ENCODE measurements around the gene CARNS1. TPM values are rescaled to one million over a fixed set of nuclear protein-coding genes. Genes with fewer than 3 reads are reported as not detected.
A peak's percentile ranks its signal among the peaks of the same experiment; 100 is the strongest.

The CARNS1 gene
- total and polyA plus RNA-seq, 4 donors: 0.38 to 9.3 (median 7.6) TPM

GRCh38 chr11:67374571-67375281, 40.8 kb upstream of the CARNS1 start:
- Histone ChIP-seq H3K9me3 (ENCODE audit: control insufficient read depth, low read length) (no peaks in the 10 kb centered on the region), H3K4me3 (ENCODE audit: low read length in 2 of 2) (no peak overlapping the region), H3K4me1 (ENCODE audit: control insufficient read depth in 1 of 2, insufficient read depth in 2 of 2, low read length in 2 of 2) (no peaks in the 10 kb centered on the region), H3K27me3 (ENCODE audit: control insufficient read depth in 1 of 2, insufficient read depth in 2 of 2, low read length in 1 of 2) (no peaks in the 10 kb centered on the region), H3K27ac (ENCODE audit: low read depth in 1 of 2, low read length in 2 of 2) (peak overlapping the region; percentile 6 to 28), H3K36me3 (ENCODE audit: control insufficient read depth in 1 of 2, insufficient read depth in 2 of 2, low read length in 1 of 2) (no peaks in the 10 kb centered on the region)
- intact Hi-C loops (cut with DNase I): no loop called here
- DNase-seq (peak in 1 of 2 donors; percentile 52), ATAC-seq (ENCODE audit: low FRiP score) (no peak)
- 24 to 27% methylated on average over 9 of the region's 9 CpGs for WGBS, 2 donors

- H3K4me3 ChIP-seq (ENCODE audit: low read length in 2 of 2): no peak overlapping the region
- no peaks in the 10 kb centered on the region for H3K4me1 ChIP-seq (ENCODE audit: control insufficient read depth in 1 of 2, insufficient read depth in 2 of 2, low read length in 2 of 2)
- H3K9me3 ChIP-seq (ENCODE audit: control insufficient read depth, low read length): no peaks in the 10 kb centered on the region
- no peaks in the 10 kb centered on the region for H3K36me3 ChIP-seq (ENCODE audit: control insufficient read depth in 1 of 2, insufficient read depth in 2 of 2, low read length in 1 of 2)
- H3K27ac ChIP-seq (ENCODE audit: low read depth in 1 of 2, low read length in 2 of 2): no peak overlapping the region
- DNase-seq: peak in 1 of 2 donors; percentile 38
- no peaks in the 10 kb centered on the region for H3K27me3 ChIP-seq (ENCODE audit: control insufficient read depth in 1 of 2, insufficient read depth in 2 of 2, low read length in 1 of 2)
- ATAC-seq (ENCODE audit: low FRiP score): no peak
- 52 to 59% methylated on average over 15 of the region's 15 CpGs for WGBS, 2 donors
- intact Hi-C loops (cut with DNase I): no loop called here
Observed at GRCh38 chr11:67375320-67376055, 40.0 kb upstream of the CARNS1 start.

DNA sequence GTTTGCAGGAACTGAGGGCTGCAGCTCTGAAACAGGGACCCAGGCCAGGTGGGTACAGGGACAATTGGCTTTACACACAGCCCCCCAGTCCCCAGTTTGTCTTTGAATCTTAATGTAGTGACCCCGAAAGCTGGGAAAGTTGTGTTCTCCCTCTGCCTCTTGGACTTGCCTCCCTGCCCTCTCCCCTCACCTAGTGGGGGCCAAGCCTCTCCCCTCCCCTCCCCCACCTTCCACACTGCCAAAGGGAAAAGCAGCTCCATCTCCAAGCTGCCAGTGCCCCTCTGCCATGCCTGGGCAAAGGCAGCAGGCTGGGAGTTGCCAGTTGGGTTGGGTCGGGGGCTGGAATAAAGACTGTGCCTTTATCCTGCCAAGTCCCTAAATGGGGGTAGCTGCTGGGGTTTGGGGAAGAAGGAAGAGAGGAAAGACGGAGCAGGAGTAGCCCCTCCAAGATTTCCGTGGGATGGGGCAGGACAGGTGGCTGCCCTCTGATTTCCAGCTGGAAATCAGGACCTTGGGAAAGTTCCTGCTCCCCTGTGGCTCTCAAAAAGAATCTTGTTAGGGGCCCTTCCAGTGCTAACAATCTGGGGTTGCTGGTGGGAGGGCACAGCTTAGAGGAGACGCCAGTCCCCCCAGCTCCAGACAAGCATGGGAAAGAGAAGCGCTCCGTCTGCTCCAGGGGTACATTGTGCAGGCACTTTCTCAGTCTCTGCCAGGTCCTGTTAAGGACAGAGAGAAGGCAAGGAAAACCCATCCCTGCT, 39.2 kb upstream of the CARNS1 start:
- H3K36me3 ChIP-seq (ENCODE audit: control insufficient read depth in 1 of 2, insufficient read depth in 2 of 2, low read length in 1 of 2): no peaks in the 10 kb centered on the region
- no peak overlapping the region for H3K27ac ChIP-seq (ENCODE audit: low read depth in 1 of 2, low read length in 2 of 2)
- intact Hi-C loops (cut with DNase I): no loop called here
- peak in 1 of 2 donors; percentile 34 for DNase-seq
- H3K27me3 ChIP-seq (ENCODE audit: control insufficient read depth in 1 of 2, insufficient read depth in 2 of 2, low read length in 1 of 2): no peaks in the 10 kb centered on the region
- ATAC-seq (ENCODE audit: low FRiP score): no peak
- H3K9me3 ChIP-seq (ENCODE audit: control insufficient read depth, low read length): no peaks in the 10 kb centered on the region
- no peaks in the 10 kb centered on the region for H3K4me1 ChIP-seq (ENCODE audit: control insufficient read depth in 1 of 2, insufficient read depth in 2 of 2, low read length in 2 of 2)
- 66 to 72% methylated on average over 7 of the region's 7 CpGs for WGBS, 2 donors
- no peak overlapping the region for H3K4me3 ChIP-seq (ENCODE audit: low read length in 2 of 2)

- no peak for ATAC-seq (ENCODE audit: low FRiP score)
- H3K27me3 ChIP-seq (ENCODE audit: control insufficient read depth in 1 of 2, insufficient read depth in 2 of 2, low read length in 1 of 2): no peaks in the 10 kb centered on the region
- H3K36me3 ChIP-seq (ENCODE audit: control insufficient read depth in 1 of 2, insufficient read depth in 2 of 2, low read length in 1 of 2): no peaks in the 10 kb centered on the region
- H3K4me3 ChIP-seq (ENCODE audit: low read length in 2 of 2): no peak overlapping the region
- no peaks in the 10 kb centered on the region for H3K4me1 ChIP-seq (ENCODE audit: control insufficient read depth in 1 of 2, insufficient read depth in 2 of 2, low read length in 2 of 2)
- intact Hi-C loops (cut with DNase I): no loop called here
- DNase-seq: peak in 1 of 2 donors; percentile 49
- 85 to 87% methylated on average over 6 of the region's 6 CpGs for WGBS, 2 donors
- H3K27ac ChIP-seq (ENCODE audit: low read depth in 1 of 2, low read length in 2 of 2): no peak overlapping the region
- no peaks in the 10 kb centered on the region for H3K9me3 ChIP-seq (ENCODE audit: control insufficient read depth, low read length)
Observed at GRCh38 chr11:67376873-67377808, 38.3 kb upstream of the CARNS1 start.

GRCh38 chr11:67378544-67378943, 36.9 kb upstream of the CARNS1 start:
- H3K27ac ChIP-seq (ENCODE audit: low read depth in 1 of 2, low read length in 2 of 2): no peak overlapping the region
- WGBS, 2 donors: 90 to 91% methylated on average over 4 of the region's 4 CpGs
- no peaks in the 10 kb centered on the region for H3K36me3 ChIP-seq (ENCODE audit: control insufficient read depth in 1 of 2, insufficient read depth in 2 of 2, low read length in 1 of 2)
- intact Hi-C loops (cut with DNase I): no loop called here
- no peaks in the 10 kb centered on the region for H3K27me3 ChIP-seq (ENCODE audit: control insufficient read depth in 1 of 2, insufficient read depth in 2 of 2, low read length in 1 of 2)
- H3K9me3 ChIP-seq (ENCODE audit: control insufficient read depth, low read length): no peaks in the 10 kb centered on the region
- ATAC-seq (ENCODE audit: low FRiP score) (no peak), DNase-seq (no peak)
- no peaks in the 10 kb centered on the region for H3K4me1 ChIP-seq (ENCODE audit: control insufficient read depth in 1 of 2, insufficient read depth in 2 of 2, low read length in 2 of 2)
- no peak overlapping the region for H3K4me3 ChIP-seq (ENCODE audit: low read length in 2 of 2)

DNA sequence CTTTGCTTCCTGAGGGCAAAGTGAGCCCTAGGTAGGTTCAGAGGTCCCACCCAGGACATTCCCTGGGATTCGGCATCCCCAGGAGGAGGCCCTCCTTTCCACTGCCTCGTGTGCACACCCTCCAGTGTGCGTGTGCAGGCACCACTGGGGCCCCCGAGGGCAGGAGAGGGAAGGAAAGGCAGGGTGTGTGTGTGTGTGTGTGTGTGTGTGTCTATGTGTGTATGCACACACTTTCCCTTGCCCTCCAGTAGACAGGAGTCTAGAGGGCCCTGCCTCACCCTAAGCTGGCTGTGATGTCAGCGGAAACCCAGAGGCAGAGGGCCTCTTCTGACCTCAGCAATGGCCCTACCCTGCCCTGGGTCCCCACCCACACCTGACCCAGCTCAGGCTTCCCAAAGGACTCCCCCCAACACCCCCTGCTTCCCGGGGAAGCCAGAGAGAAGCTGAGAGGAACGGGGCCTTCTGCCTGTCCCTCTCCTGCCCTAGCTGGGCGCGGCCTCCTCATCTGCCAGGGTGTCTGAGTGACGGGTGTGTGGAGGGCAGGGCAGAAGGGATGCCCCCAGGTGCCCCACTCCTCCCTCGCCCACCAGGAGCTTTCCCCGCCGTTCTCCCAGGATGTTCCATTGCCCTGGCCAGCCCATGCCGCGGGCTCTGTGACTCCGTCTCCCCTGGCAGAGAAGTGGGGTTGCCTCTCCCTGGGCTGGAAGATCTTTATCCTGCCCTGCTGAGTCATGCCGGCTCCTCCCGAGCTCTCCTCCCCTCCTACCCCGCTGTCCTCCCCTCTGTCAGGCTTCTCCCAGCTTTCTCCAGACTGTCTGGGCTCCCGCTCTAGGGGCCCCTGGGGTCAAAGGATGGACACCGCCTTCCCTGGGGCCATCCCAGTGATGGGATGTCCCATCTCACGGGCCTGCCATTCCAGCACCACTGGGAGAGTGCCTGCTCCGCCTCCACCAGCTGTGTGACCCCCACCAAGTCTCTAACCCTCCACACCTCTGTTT, 36.1 kb upstream of the CARNS1 start:
- intact Hi-C loops (cut with DNase I): loop anchor here (5.0 kb wide), 2 partner anchors 32 to 117 kb away; no protein-coding TSS in a partner anchor
- Histone ChIP-seq H3K4me3 (ENCODE audit: low read length in 2 of 2) (no peak overlapping the region), H3K4me1 (ENCODE audit: control insufficient read depth in 1 of 2, insufficient read depth in 2 of 2, low read length in 2 of 2) (no peaks in the 10 kb centered on the region), H3K27me3 (ENCODE audit: control insufficient read depth in 1 of 2, insufficient read depth in 2 of 2, low read length in 1 of 2) (no peaks in the 10 kb centered on the region), H3K36me3 (ENCODE audit: control insufficient read depth in 1 of 2, insufficient read depth in 2 of 2, low read length in 1 of 2) (no peaks in the 10 kb centered on the region), H3K27ac (ENCODE audit: low read depth in 1 of 2, low read length in 2 of 2) (no peak overlapping the region), H3K9me3 (ENCODE audit: control insufficient read depth, low read length) (no peaks in the 10 kb centered on the region)
- DNase-seq: peak in 1 of 2 donors; percentile 33
- no peak for ATAC-seq (ENCODE audit: low FRiP score)
- 81 to 86% methylated on average over 23 of the region's 23 CpGs for WGBS, 2 donors

GRCh38 chr11:67381244-67381972, 34.1 kb upstream of the CARNS1 start:
- Histone ChIP-seq H3K9me3 (ENCODE audit: control insufficient read depth, low read length) (no peaks in the 10 kb centered on the region), H3K4me3 (ENCODE audit: low read length in 2 of 2) (no peak overlapping the region), H3K4me1 (ENCODE audit: control insufficient read depth in 1 of 2, insufficient read depth in 2 of 2, low read length in 2 of 2) (no peaks in the 10 kb centered on the region), H3K27ac (ENCODE audit: low read depth in 1 of 2, low read length in 2 of 2) (no peak overlapping the region), H3K27me3 (ENCODE audit: control insufficient read depth in 1 of 2, insufficient read depth in 2 of 2, low read length in 1 of 2) (no peaks in the 10 kb centered on the region), H3K36me3 (ENCODE audit: control insufficient read depth in 1 of 2, insufficient read depth in 2 of 2, low read length in 1 of 2) (no peaks in the 10 kb centered on the region)
- DNase-seq: peak in 1 of 2 donors; percentile 35
- intact Hi-C loops (cut with DNase I): loop anchor here (5.0 kb wide), 2 partner anchors 34 to 119 kb away; no protein-coding TSS in a partner anchor
- no peak for ATAC-seq (ENCODE audit: low FRiP score)
- WGBS, 2 donors: 83 to 86% methylated on average over 13 of the region's 13 CpGs

All from aorta (tissue), 5 donors.